Activated naive CD4-positive, alpha-beta T cell treated with anti-CD3 and anti-CD28 coated beads, Interleukin-2, amount 10 ng/mL, durations not matched to agents 7 days and 5 days (primary cell): ENCODE measurements around the gene HDAC9.

Source experiments
- CTCF ChIA-PET: fragments of 350-600 bp; sonication (Branson Sonifier 250); formaldehyde crosslinking; loops from one replicate; lab custom pipeline; 2021; ENCODE audit warnings: antibody characterized with exemption; lab: Charles Lee
- DNase-seq: peaks from one replicate; pipeline ENCODE4 v3.0.0-alpha.2; 2020
- H3K27ac Mint-ChIP-seq: one replicate; pipeline ENCODE4 v1.8.0; 2021; ENCODE audit warnings: mild to moderate bottlenecking, moderate library complexity, mixed read lengths
- H3K27me3 Mint-ChIP-seq: one replicate; pipeline ENCODE4 v1.8.0; 2021; ENCODE audit warnings: mild to moderate bottlenecking, mixed read lengths
- H3K36me3 Mint-ChIP-seq: one replicate; pipeline ENCODE4 v1.8.0; 2021; ENCODE audit warnings: mixed read lengths
- H3K4me1 Mint-ChIP-seq: one replicate; pipeline ENCODE4 v1.8.0; 2021; ENCODE audit warnings: mixed read lengths
- H3K4me3 Mint-ChIP-seq: one replicate; pipeline ENCODE4 v1.8.0; 2021; ENCODE audit warnings: mild to moderate bottlenecking, moderate library complexity, mixed read lengths
- H3K9me3 Mint-ChIP-seq: one replicate; pipeline ENCODE4 v1.8.0; 2021; ENCODE audit warnings: mixed read lengths

Gene HDAC9

DNA sequence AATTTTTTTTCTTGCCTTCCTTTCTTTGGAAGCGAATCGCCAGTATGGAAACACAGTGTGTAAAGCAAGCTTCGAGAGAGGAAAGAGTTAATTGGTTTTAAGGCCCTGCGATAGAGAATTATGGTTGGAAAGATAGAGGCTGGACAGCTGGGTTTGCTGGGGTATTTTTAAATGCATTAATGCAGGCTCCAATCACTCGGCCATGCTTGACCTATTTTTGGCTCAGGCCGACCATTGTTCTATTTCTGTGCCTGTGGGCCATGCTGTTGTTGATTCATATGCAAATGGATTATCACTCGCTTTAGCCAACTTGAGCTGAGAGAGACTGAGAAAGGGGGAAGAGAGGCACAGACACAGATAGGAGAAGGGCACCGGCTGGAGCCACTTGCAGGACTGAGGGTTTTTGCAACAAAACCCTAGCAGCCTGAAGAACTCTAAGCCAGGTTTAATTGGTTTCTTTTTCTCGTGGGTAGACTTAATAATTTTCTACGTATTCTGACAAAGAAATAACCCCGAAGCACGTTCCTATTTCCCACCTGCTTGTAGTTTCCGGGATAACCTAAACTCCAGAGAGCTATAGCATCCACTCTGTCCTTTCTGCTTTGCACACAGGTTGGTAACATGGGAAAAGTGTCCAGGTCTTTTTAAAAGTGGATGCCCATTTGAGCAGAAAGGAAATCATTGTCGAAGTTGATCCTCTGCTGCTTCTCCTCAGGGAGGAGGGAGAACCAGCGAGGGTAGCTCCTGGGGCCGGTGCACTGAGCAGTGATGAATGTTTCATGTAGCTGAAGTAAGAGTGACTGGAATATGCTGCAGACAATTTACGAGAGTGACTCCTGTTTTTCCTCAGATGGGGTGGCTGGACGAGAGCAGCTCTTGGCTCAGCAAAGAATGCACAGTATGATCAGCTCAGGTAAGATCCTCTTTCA lies at the start of gene HDAC9:
HDAC9 (plus strand) TSS at position 338 of the 929 bp plus-strand sequence; CDS start at position 892, 554 bp downstream.
- H3K4me1 Mint-ChIP-seq = peaks cover 2% of the 10 kb centered on the region
- H3K4me3 Mint-ChIP-seq = no peak within 1 kb of the TSS
- no peaks in the 10 kb centered on the region for H3K36me3 Mint-ChIP-seq
- no peaks in the 10 kb centered on the region for H3K9me3 Mint-ChIP-seq
- peaks cover 4% of the 10 kb centered on the region for H3K27me3 Mint-ChIP-seq
- no peak for DNase-seq
- no peak within 1 kb of the TSS for H3K27ac Mint-ChIP-seq
- CTCF ChIA-PET = no interaction called here

- H3K27me3 Mint-ChIP-seq = no peaks in the 10 kb centered on the region
- no peak for DNase-seq
- no peak overlapping the region for H3K4me3 Mint-ChIP-seq
- H3K9me3 Mint-ChIP-seq = no peaks in the 10 kb centered on the region
- H3K36me3 Mint-ChIP-seq = no peaks in the 10 kb centered on the region
- CTCF ChIA-PET = no interaction called here
- no peaks in the 10 kb centered on the region for H3K4me1 Mint-ChIP-seq
- H3K27ac Mint-ChIP-seq = no peak overlapping the region
Measured at GRCh38 chr7:18445916-18446520, 49.5 kb upstream of the HDAC9 start.

DNA sequence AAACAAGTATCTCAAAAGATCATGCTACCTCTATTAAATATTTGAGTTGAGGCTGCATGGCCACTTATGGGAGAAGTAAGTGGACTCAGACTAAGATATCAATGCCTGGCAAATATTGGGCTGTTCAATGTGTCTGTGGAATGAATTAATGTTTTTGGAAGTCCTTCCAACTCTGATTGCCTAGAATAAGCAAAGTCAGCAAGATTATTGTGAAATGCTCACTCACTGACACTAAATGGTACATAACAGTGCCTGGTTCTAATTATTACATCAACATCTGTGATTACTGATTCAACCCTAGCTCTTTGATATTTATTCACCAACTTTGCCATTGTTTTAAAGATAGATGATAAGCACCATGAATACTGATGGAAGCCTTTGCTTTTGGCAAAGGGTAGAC lies 45.5 kb upstream of the HDAC9 start:
- H3K4me3 Mint-ChIP-seq = no peak overlapping the region
- H3K9me3 Mint-ChIP-seq = no peaks in the 10 kb centered on the region
- no peaks in the 10 kb centered on the region for H3K4me1 Mint-ChIP-seq
- no peaks in the 10 kb centered on the region for H3K27me3 Mint-ChIP-seq
- CTCF ChIA-PET = interaction anchor here (0.6 kb wide), 1 partner anchor 25 kb away, joined by 3 read pairs; no protein-coding TSS in a partner anchor
- H3K36me3 Mint-ChIP-seq = no peaks in the 10 kb centered on the region
- no peak for DNase-seq
- no peak overlapping the region for H3K27ac Mint-ChIP-seq

DNA sequence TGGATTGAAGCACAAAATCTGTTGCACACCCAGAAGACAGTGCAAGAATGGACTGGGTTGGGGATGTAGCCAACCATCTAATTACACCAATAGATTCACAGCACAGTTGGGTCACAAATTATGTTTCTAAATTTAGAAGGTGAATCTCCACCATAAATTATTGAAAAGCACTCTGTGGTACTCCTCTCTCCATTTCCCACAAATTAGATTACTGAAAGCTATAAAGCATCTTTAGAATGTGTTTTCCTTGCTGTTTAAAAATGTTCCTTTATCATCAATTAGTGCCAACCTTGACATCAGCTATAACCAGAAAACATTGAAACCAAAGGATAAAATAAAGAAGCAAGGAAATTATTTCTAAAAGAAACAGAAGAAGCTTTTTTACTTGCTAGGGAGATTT lies 39.9 kb upstream of the HDAC9 start:
- no peak for DNase-seq
- Mint-ChIP-seq H3K4me1 (no peaks in the 10 kb centered on the region), H3K27ac (no peak overlapping the region), H3K27me3 (no peaks in the 10 kb centered on the region), H3K9me3 (no peaks in the 10 kb centered on the region), H3K4me3 (no peak overlapping the region), H3K36me3 (no peaks in the 10 kb centered on the region)
- CTCF ChIA-PET = no interaction called here

GRCh38 chr7:18457832-18458231 lies 37.7 kb upstream of the HDAC9 start:
- Mint-ChIP-seq H3K4me3 (no peak overlapping the region), H3K27me3 (no peaks in the 10 kb centered on the region), H3K4me1 (no peaks in the 10 kb centered on the region), H3K9me3 (no peaks in the 10 kb centered on the region), H3K27ac (no peak overlapping the region), H3K36me3 (no peaks in the 10 kb centered on the region)
- CTCF ChIA-PET = no interaction called here
- no peak for DNase-seq

GRCh38 chr7:18458830-18459229 lies 36.7 kb upstream of the HDAC9 start:
- DNase-seq = no peak
- Mint-ChIP-seq H3K27me3 (no peaks in the 10 kb centered on the region), H3K4me1 (no peaks in the 10 kb centered on the region), H3K9me3 (no peaks in the 10 kb centered on the region), H3K27ac (no peak overlapping the region), H3K4me3 (no peak overlapping the region), H3K36me3 (no peaks in the 10 kb centered on the region)
- CTCF ChIA-PET = no interaction called here

DNA sequence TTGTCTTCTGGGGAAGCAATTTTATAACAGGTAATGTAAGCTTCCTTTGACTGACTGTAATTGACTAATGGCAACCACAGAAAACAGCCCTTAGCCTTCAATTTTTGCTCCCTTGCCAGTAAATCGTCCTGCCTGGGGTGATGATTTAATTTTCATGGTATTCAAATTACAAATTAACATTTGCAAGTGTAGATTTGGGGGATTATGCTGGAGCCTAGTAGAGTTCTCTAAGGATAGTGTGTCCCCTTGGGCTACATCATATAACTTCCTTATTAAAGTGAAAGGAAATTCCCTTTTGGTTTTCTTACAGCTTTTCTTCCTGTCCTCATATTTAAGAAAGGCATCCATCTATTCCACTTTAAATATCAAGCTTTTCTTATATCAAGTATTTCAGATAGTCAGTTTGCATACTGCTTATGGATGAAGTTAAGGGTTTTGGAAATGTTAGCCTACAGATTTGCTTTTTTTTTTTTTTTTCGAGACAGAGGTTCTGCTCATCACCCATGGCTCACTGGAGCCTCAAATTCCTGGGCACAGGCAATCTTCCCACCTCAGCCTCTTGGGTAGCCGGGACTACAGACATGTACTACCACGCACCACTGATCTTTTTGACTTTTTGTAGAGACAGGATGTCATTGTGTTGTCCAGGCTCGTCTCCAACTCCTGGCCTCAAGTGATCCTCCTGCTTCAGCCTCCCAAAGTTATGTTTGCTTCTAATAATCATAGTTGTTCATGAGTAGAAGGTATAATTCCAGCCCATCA lies 35.9 kb upstream of the HDAC9 start:
- Mint-ChIP-seq H3K36me3 (no peaks in the 10 kb centered on the region), H3K9me3 (no peaks in the 10 kb centered on the region), H3K4me3 (no peak overlapping the region), H3K27ac (no peak overlapping the region), H3K4me1 (no peaks in the 10 kb centered on the region), H3K27me3 (no peaks in the 10 kb centered on the region)
- DNase-seq = no peak
- CTCF ChIA-PET = no interaction called here

DNA sequence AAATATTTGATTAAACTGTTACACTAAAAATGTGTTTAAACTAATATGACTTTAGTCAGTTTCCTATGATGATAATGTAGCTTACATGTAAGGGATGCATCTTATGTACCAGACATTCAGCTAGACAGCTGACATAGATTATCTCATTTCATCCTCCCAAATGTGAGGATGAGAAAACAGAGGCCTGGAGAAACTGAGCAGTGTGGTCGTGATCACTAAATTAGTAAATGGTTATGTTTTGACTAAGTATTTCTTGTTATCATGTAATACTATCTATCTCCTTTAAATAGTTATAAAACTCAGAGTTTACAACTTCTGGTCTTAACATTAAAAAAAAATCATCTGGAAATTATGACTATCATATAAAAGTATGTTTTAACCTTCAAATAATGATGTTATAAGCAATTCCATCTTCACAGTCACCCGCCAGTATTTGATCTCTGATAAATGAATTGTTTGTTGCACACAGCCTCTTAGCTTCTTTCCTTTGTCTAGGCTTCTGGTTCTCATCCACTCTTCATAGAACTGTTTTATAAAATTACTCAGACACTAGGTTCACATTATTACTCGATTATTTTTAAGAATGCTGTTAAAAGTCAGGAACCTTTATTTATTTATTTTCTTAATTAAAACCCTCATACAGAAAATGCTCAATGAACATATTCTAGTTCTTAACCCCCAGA lies 33.6 kb upstream of the HDAC9 start:
- no peak for DNase-seq
- no peaks in the 10 kb centered on the region for H3K36me3 Mint-ChIP-seq
- H3K9me3 Mint-ChIP-seq = no peaks in the 10 kb centered on the region
- no peaks in the 10 kb centered on the region for H3K4me1 Mint-ChIP-seq
- no peak overlapping the region for H3K27ac Mint-ChIP-seq
- no peak overlapping the region for H3K4me3 Mint-ChIP-seq
- H3K27me3 Mint-ChIP-seq = no peaks in the 10 kb centered on the region
- CTCF ChIA-PET = no interaction called here

- CTCF ChIA-PET = no interaction called here
- no peaks in the 10 kb centered on the region for H3K9me3 Mint-ChIP-seq
Measured at GRCh38 chr7:18464830-18465229, 30.7 kb upstream of the HDAC9 start.

DNA sequence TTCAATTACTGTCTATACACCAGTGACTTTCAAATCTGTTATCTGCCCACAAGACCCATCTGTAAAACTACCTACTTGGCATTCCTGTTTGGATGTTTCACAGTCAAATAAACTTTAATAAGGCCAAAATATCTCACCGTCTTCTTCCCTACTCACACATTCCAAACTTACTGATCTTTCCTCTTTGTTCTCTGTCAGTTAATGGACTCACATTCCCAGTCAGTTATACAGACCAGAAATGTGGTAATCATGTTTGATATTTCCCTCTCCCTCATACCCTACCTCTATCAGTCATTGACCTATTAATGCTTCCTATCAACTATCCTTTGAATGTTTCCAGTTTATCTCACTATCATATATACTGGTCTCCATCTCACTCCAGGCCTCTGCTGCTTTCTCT lies 28.5 kb upstream of the HDAC9 start:
- no peaks in the 10 kb centered on the region for H3K27me3 Mint-ChIP-seq

More at GRCh38 chr7:18464830-18465229, 30.7 kb upstream of the HDAC9 start:
- no peaks in the 10 kb centered on the region for H3K27me3 Mint-ChIP-seq
- no peaks in the 10 kb centered on the region for H3K36me3 Mint-ChIP-seq
- DNase-seq = no peak
- no peak overlapping the region for H3K4me3 Mint-ChIP-seq
- H3K4me1 Mint-ChIP-seq = no peaks in the 10 kb centered on the region
- no peak overlapping the region for H3K27ac Mint-ChIP-seq

DNA sequence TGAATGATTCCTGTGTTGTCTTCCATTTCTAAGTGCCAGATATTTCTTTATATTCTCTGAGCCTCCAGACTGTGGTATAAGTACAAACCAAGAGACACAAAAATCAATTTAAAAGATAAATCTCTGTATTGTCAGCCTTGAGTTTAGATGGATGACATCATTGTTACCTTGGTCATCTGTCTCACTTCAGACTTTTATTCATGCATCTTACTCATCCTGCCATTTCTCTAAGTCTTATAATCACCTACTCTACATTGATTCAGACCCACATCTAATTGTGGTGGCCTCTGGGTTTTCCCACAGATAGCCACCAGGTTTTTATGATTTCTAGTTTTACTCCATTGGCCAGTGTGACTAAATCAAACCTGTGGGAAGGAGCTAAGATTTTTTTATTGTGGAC lies 26.8 kb upstream of the HDAC9 start:
- Mint-ChIP-seq H3K36me3 (no peaks in the 10 kb centered on the region), H3K27ac (no peak overlapping the region), H3K27me3 (no peaks in the 10 kb centered on the region), H3K9me3 (no peaks in the 10 kb centered on the region), H3K4me3 (no peak overlapping the region), H3K4me1 (no peaks in the 10 kb centered on the region)
- no peak for DNase-seq
- CTCF ChIA-PET = no interaction called here

More for the DNA sequence above, 28.5 kb upstream of the HDAC9 start:
- Mint-ChIP-seq H3K9me3 (no peaks in the 10 kb centered on the region), H3K27ac (no peak overlapping the region), H3K4me3 (no peak overlapping the region), H3K4me1 (no peaks in the 10 kb centered on the region), H3K36me3 (no peaks in the 10 kb centered on the region)
- CTCF ChIA-PET = no interaction called here
- DNase-seq = no peak

GRCh38 chr7:18469316-18469715 lies 26.2 kb upstream of the HDAC9 start:
- H3K4me3 Mint-ChIP-seq = no peak overlapping the region
- no peak overlapping the region for H3K27ac Mint-ChIP-seq
- H3K27me3 Mint-ChIP-seq = no peaks in the 10 kb centered on the region
- no peaks in the 10 kb centered on the region for H3K4me1 Mint-ChIP-seq
- DNase-seq = no peak
- H3K9me3 Mint-ChIP-seq = no peaks in the 10 kb centered on the region
- no peaks in the 10 kb centered on the region for H3K36me3 Mint-ChIP-seq
- CTCF ChIA-PET = no interaction called here

- DNase-seq = no peak
- no peaks in the 10 kb centered on the region for H3K27me3 Mint-ChIP-seq
- no peaks in the 10 kb centered on the region for H3K9me3 Mint-ChIP-seq
- CTCF ChIA-PET = no interaction called here
- no peak overlapping the region for H3K27ac Mint-ChIP-seq
- no peaks in the 10 kb centered on the region for H3K4me1 Mint-ChIP-seq
- no peaks in the 10 kb centered on the region for H3K36me3 Mint-ChIP-seq
- H3K4me3 Mint-ChIP-seq = no peak overlapping the region
Measured at GRCh38 chr7:18471476-18472160, 23.9 kb upstream of the HDAC9 start.

- DNase-seq = no peak
- H3K9me3 Mint-ChIP-seq = no peaks in the 10 kb centered on the region
- H3K4me1 Mint-ChIP-seq = no peaks in the 10 kb centered on the region
- CTCF ChIA-PET = no interaction called here
- H3K27me3 Mint-ChIP-seq = no peaks in the 10 kb centered on the region
- H3K27ac Mint-ChIP-seq = no peak overlapping the region
- no peak overlapping the region for H3K4me3 Mint-ChIP-seq
- H3K36me3 Mint-ChIP-seq = no peaks in the 10 kb centered on the region
Measured at GRCh38 chr7:18472161-18472483, 23.4 kb upstream of the HDAC9 start.
